HG02678 (cell line): Measurements from ENCODE around the gene MRPL50.

Experiments used
- ATAC-seq: cut with Tn5 transposase; IDR thresholded peaks from one replicate; pipeline ENCODE4 v1.9.1; 2021; ENCODE audit warnings: mild to moderate bottlenecking, moderate library complexity; ENCODE audit not compliant: unreplicated experiment

The MRPL50 gene

GRCh38 chr9:101398068-101398929, at the start of gene MRPL50, which contains the start of gene ZNF189:
Gene MRPL50 (minus strand): TSS chr9:101398618. CDS start chr9:101398592, 26 bp downstream.
Gene ZNF189 (plus strand): TSS chr9:101398851. CDS start chr9:101399157, 306 bp downstream.
- peak; percentile 97 for ATAC-seq

- ATAC-seq: no peak
Measured at GRCh38 chr9:101446732-101447131, 48.3 kb upstream of the MRPL50 start.

- ATAC-seq: no peak
Measured at GRCh38 chr9:101445353-101446029, 47.1 kb upstream of the MRPL50 start.

GRCh38 chr9:101443364-101443771, 45.0 kb upstream of the MRPL50 start:
- no peak for ATAC-seq

GRCh38 chr9:101442736-101443135, 44.3 kb upstream of the MRPL50 start:
- ATAC-seq: no peak

DNA sequence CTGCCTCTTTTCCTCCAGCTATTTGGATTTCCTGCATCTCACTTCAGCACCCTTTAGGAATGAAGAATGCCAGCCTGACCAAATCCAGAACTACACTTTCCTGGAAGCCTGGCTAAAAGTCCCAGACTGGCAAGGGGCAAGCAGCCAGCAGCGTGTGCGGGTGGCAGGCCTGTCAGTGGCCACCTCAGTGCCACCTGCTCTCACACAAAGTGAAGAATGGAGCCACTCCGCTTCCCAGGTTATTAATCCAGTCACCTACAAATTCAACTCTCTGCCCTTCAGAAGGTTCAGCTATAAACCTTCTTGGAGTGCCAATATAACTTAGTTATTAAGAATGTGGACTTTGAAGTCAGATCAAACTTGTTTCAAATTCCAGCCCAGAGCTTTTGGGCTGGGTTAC, 43.9 kb upstream of the MRPL50 start:
- ATAC-seq: no peak

- no peak for ATAC-seq
Measured at GRCh38 chr9:101440714-101441230, 42.4 kb upstream of the MRPL50 start.

DNA sequence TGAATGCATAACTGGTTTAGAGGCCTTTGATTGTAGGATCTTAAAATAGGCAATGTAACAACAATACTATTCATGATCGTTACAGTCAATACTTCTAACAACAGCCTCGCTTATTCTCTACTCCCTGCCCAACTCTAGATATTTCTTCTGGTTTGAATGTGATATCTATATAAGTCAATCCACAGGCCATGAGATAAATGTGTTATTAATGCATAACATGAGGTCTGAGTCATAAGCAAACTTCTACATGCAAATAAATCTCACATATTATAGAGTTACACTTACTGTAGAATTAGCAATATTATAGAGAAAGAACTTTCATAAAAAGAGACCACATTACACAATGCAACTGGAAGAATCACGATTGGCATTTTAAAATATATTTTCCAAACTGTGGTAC, 40.1 kb upstream of the MRPL50 start:
- no peak for ATAC-seq

- ATAC-seq: no peak
Measured at GRCh38 chr9:101437806-101438232, 39.4 kb upstream of the MRPL50 start.

DNA sequence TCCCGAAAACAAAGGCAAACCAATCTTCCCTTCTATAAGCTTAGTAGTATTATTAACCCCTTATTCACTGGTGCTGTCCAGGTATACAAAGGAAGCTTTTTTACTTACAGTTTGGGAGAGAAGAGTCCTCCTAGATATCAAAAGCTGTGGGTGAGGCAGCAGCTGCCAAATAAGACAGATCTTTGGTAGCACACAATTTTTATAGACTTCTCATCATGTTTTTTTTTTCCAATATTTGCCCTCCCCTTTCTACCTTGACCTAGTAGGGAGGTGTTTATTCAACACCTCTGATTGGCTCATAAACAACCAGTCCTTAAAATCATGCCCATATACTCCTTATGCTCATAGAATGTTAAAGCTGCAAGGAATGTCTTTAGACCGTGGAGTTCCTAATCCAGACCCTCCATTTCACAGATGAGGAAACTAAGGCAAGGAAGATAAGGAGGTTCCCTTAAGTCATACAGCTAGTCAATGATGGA, 37.2 kb upstream of the MRPL50 start, which contains the start of gene ALDOB:
Gene ALDOB (minus strand): TSS at position 174 of the 479 bp plus-strand sequence. CDS start 4,887 bp downstream, outside the sequence.
- ATAC-seq: no peak

GRCh38 chr9:101434998-101435397, 36.6 kb upstream of the MRPL50 start:
- ATAC-seq: no peak

GRCh38 chr9:101433229-101433628, 34.8 kb upstream of the MRPL50 start:
- ATAC-seq: no peak

DNA sequence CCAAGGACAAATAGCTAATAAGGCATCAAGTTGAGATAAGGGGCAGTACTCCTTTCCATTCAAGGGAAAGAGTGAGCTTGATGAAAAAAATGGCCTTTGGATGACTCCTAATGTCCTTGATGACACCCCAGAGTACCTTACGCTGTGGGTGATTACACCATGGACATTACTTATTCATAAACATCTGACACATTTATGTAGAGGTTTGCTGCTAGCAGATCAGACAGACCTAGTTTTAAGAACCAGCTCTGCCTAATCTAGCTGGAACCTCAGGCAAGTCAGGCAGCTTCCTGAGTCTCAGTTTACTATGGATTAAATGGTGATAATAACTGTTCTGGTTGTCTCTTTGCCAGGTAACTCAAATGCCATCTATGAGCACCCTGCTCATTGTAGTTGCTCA, 34.3 kb upstream of the MRPL50 start:
- ATAC-seq: no peak

GRCh38 chr9:101432171-101432570, 33.8 kb upstream of the MRPL50 start:
- ATAC-seq: no peak

GRCh38 chr9:101429736-101430135, 31.3 kb upstream of the MRPL50 start:
- ATAC-seq: no peak

DNA sequence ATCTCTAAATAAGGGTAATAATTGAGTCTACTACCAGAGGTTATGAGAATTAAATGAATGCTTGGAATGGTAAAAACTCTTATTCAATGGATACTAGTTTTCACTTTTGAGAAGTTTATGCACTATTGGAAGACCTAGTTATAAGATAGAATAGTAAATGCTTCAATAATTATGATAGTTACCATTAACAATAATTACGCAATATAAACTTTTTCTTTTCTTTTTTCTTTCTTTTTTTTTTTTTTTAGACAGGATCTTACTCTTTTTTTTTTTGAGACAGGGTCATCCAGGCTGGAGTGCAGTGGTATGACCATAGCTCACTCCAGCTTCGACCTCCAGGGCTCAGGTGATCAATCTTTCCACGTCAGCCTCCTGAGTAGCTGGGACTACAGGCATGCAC, 30.5 kb upstream of the MRPL50 start:
- no peak for ATAC-seq

- peak; percentile 67 for ATAC-seq
Measured at GRCh38 chr9:101427957-101428655, 29.7 kb upstream of the MRPL50 start.

- no peak for ATAC-seq
Measured at GRCh38 chr9:101427358-101427757, 28.9 kb upstream of the MRPL50 start.

DNA sequence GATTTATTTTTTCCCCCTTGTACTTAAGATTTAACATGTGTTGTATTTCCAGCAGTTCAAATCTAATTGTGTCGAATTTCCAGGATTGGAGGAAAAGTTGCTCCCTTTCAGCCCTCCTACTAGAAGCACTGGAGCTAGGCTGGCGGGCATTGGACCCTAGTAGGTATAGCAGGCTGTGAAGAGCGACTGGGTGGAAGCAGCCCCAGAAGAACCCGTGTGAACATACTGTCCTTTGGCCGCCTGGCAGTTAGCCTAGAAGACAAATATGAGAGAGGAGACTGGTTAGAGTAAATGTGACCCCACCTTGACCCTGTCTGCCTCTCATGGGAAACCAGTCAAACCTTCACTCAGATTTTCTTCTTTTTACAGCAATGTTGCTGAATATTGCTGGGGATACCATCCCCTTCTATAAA, 23.2 kb upstream of the MRPL50 start:
- no peak for ATAC-seq

- no peak for ATAC-seq
Measured at GRCh38 chr9:101419863-101420262, 21.4 kb upstream of the MRPL50 start.
